GM21528 (cell line): ENCODE data around the gene STS.

Source experiments
- ATAC-seq: cut with Tn5 transposase; IDR thresholded peaks from one replicate; pipeline ENCODE4 v1.9.1; 2021; ENCODE audit warnings: mild to moderate bottlenecking, moderate library complexity; ENCODE audit not compliant: unreplicated experiment, low FRiP score

Gene STS, protein sequence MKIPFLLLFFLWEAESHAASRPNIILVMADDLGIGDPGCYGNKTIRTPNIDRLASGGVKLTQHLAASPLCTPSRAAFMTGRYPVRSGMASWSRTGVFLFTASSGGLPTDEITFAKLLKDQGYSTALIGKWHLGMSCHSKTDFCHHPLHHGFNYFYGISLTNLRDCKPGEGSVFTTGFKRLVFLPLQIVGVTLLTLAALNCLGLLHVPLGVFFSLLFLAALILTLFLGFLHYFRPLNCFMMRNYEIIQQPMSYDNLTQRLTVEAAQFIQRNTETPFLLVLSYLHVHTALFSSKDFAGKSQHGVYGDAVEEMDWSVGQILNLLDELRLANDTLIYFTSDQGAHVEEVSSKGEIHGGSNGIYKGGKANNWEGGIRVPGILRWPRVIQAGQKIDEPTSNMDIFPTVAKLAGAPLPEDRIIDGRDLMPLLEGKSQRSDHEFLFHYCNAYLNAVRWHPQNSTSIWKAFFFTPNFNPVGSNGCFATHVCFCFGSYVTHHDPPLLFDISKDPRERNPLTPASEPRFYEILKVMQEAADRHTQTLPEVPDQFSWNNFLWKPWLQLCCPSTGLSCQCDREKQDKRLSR

GRCh38 chrX:7147413-7147977 lies at the start of gene STS:
Gene STS, plus strand, starts transcription at chrX:7147712. Its CDS starts 105,488 bp downstream, at chrX:7253200.
- peak; percentile 54 for ATAC-seq

DNA sequence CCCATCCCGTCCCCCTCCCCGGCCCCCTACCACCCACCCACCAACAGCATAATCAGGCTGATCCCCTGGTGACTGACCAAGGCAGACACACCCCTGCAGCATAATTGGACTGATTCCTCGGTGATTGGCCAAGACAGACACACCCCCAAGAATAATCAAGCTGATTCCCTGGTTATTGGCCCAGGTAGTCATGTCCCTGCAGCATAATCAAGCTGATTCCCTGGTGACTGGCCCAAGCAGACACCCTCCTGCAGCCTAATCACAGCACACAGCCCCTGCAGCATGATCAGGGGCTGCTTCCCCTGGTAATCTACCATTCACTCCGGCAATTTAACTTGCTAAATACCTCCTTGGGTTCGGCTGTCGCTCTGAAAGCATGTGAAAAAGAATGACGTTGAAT lies 47.5 kb upstream of the STS start:
- no peak for ATAC-seq

- no peak for ATAC-seq
These were observed 45.4 kb upstream of the STS start for GRCh38 chrX:7102119-7102518.

GRCh38 chrX:7106649-7107048 lies 40.9 kb upstream of the STS start:
- ATAC-seq: no peak

DNA sequence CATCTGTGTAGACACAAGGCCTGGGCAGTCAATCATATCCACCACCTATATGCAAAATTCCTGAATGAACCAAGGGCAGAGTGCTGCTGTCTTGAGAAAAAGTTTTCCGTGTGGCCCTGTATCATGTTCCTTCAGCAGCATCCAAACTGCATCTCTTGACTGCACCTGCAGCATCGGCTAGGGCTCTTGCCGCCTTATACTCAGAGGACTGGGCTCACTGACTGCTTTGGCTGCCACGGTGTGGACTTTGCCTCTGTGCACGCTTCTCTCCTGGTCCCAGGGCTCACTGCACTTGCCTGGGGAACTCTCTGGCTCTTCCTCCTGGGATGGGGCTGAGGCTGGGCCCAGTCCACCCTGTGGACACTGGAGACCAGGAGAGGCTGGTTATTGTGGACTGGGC lies 39.5 kb upstream of the STS start:
- ATAC-seq: no peak

- no peak for ATAC-seq
These were observed 38.4 kb upstream of the STS start for GRCh38 chrX:7109049-7109531.

- peak; percentile 76 for ATAC-seq
These were observed 37.4 kb upstream of the STS start for GRCh38 chrX:7109838-7110793.

DNA sequence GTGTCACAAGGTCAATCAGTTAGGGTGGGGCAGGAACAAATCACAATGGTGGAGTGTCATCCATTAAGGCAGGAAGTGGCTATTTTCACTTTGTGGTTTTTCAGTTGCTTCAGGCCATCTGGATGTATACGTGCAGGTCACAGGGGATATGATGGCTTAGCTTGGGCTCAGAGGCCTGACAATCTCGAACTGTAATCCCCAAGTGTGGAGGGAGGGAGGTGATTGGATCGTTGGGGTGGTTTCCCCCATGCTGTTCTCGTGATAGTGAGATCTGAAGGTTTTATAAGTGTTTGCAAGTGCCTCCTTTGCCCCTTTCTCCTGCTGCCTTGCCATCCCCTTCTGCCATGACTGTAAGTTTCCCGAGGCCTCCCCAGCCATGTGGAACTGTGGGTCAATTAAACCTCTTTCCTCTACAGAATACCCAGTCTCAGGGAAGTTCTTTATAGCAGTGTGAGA lies 36.7 kb upstream of the STS start:
- ATAC-seq: peak; percentile 48

- no peak for ATAC-seq
These were observed 36.0 kb upstream of the STS start for GRCh38 chrX:7111518-7111917.

DNA sequence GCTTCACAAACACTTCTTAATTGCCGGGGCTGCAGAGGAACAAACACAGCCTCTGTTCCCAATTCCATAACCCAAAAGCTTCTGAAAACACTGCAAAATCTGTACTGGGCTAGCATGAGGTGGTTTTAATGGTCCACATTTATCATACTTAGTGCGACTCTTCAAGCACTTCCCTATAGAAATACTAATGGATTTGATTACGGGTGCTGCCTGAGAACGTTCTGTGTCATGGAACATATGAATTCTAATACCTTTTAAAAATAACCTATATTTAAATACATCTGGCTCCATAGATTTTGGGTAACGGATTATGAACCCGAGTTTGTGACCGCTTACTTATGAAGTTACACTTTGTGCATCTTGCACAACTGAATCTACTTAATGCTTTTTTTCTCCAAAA lies 35.4 kb upstream of the STS start:
- ATAC-seq: no peak

DNA sequence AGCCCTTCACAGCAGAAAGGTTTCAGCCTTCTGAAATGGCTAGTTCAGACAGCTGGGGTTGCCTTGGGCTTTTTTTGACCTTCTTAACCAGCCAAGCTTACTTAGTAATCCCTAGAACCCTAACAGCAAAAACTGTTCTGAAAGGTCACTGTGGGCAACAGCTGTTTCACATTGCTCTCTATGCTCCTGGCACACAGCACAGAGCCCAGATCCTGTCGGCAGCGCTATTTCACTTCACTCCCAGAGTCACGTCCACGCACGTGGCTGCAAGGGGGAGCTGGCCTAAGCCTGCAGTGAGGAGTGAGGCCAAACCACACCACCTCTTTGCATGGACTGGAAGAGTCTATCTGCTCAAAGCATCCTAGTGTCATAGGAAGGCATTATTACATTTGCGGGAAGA lies 32.0 kb upstream of the STS start:
- peak; percentile 74 for ATAC-seq

GRCh38 chrX:7116081-7116480 lies 31.4 kb upstream of the STS start:
- ATAC-seq: no peak

DNA sequence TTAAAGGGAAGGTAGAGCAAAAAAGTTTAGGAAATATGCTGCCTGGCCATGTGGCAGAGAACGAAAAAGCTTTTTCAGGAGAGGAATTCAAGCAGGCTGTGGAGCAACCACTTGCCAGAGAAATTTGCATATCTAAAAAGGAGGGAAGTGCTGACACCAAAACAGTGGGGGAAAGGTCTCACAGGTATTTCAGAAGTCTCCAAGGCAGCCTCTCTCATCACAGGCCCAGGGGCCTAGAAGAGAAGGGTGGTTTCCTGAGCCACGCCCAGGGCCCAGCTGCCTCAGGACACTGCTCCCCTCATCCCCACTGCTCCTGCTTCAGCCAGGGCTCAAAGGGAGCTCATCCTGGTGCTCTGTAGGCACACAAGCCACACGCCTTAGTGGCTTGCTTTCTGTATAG lies 29.9 kb upstream of the STS start:
- no peak for ATAC-seq

GRCh38 chrX:7119950-7120877 lies 27.3 kb upstream of the STS start:
- ATAC-seq: no peak

GRCh38 chrX:7120878-7121219 lies 26.7 kb upstream of the STS start:
- no peak for ATAC-seq

DNA sequence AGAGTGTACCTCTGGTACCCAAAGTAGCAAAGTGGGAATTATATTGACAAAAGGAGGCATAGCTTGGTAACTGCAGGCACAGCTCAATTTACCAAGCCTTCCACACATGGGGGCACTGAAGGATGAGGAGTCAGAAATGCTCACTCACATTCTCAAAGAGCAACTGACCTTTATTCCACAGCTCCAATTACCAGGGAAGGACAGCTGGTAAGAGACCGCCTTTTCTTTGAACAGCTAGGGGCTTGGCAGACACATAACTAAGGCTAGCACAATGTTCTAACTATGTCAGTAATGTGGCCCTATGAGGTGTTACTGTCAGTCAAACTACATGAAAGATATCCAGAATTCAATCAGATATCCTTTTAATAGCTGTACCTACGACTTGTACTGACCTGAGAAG lies 20.5 kb upstream of the STS start:
- no peak for ATAC-seq

DNA sequence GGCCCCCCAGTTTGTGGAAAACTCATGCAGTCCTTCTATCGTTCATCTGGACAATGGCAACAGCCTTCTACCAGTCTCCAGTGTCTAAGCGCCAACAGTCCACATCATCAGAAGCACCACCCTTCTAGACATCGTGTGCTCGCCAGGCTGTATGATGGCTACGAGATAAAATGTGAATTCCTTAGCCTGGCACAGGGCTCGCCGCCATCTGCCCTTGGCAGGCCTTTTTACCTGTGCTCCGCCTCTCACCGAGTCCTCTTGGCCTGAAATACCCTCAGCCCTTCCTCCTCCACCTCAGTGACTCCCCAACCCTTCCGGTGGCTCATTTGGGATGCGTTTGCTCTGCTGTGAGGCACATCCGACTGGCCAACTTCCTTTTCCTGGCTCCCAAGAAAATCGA lies 15.9 kb upstream of the STS start:
- ATAC-seq: no peak

- peak; percentile 67 for ATAC-seq
These were observed 15.0 kb upstream of the STS start for GRCh38 chrX:7132335-7133049.

GRCh38 chrX:7133050-7133440 lies 14.5 kb upstream of the STS start:
- no peak for ATAC-seq
